ENCODE data around the gene LBHD2.
A peak's percentile ranks its signal among the peaks of the same experiment; 100 is the strongest.
"Not testable (repeated sequence)": the region's sequence is repeated elsewhere in the genome, so short reads cannot be mapped to it uniquely, and the experiment has no call there.

Gene LBHD2

DNA sequence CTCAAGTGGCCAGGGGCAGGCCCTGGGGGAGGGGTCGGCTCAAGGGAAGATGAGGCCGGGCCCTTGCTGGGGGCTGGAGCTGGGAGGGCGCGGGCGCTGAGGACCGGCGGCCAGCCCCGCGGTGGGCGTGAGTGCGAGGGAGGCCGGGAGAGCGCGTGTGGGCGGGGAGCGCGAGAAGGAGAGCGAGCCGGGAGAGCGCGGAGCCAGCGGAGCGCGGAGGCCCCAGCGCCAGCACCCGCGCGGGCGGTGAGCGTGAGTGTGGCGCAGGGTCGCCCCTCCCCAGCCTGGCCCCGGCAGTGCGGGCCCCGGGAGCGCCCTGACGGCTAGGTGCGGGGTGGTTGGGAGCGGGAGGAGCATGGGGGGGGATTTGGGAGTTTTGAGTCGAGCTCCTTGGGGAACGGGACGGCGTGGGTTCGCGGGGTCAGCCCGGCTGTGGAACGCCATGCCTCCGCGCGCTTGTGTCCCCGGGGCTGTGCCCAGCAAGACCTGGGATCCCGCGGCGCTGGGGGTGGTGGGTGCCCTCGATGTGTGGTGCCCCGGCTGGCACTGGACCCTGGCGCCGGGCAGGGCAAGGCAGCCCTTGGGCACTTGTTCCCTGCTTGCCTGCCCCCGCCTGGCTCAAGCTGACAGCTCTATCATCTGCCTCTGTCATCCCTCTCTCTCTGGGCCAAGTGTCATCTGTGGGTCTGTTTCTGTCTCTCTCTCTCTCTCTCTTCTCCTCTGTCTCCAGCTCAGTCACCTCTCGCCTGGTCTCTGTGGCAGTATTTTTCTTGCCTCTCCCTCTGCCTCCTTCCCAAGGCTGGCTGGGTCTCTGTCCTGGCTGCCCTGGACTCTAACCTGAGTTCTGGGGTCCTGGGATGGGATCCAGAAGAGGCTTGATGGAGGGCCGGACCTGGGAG is at the start of gene LBHD2:
LBHD2 (plus strand) TSS at position 190 of the 899 bp plus-strand sequence. CDS start 1,803 bp downstream, outside the sequence.
- DNase-seq = no peak

DNA sequence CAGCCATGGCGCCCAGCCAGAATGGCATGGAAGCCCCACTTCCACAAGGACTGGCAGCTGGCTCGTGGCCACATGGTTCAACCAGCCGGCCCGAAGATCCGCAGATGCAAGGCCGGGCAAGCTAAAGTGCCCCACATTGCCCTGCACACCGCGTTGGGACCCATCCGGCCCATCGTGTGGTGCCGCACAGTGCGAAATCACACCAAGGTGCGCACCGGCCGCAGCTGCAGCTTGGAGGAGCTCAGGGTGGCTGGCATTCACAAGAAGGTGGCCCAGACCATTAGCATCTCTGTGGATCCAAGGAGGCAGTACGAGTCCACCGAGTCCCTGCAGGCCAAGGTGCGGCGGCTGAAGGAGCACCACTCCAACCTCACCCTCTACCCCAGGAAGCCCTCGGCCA is 42.5 kb upstream of the LBHD2 start:
- no peak for DNase-seq

DNA sequence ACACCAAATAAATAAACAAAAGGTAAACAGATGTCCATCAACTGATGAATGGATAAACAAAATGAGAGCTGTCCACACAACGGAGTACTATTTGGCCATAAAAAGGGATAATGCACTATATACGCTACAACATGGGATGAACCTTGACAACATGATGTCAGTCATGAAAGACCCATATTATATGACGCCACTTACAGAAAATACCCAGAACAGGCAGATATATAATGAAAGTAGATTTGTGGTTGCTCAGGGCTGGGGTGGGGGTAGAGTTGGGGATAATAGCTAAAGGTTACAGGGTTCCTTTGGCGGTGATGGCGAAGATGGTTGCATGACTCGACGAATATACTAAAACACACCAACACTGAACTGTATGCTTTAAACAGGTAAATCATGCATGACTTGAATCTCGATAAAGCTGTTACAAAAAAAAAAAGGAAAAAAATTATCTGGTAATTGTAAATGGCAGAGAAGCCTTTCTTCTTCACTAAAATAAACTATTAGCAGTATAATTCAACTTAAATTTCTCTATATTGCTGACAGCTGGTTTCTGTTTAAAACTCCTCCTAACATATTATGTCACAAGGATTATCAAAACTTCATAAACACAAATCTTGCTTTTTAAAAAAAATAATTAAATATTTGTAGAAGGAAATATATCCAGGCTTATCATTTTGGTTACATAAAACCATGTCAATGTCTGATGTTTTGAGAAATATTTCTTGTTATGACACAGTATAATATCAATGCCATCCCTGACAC is 40.6 kb upstream of the LBHD2 start:
- DNase-seq = no peak

- DNase-seq = no peak
Observed at GRCh38 chr14:103045371-103045869, 38.6 kb upstream of the LBHD2 start.

GRCh38 chr14:103047453-103047852 is 36.6 kb upstream of the LBHD2 start:
- not testable (repeated sequence) for DNase-seq

- no peak for DNase-seq
Observed at GRCh38 chr14:103050935-103051334, 33.1 kb upstream of the LBHD2 start.

DNA sequence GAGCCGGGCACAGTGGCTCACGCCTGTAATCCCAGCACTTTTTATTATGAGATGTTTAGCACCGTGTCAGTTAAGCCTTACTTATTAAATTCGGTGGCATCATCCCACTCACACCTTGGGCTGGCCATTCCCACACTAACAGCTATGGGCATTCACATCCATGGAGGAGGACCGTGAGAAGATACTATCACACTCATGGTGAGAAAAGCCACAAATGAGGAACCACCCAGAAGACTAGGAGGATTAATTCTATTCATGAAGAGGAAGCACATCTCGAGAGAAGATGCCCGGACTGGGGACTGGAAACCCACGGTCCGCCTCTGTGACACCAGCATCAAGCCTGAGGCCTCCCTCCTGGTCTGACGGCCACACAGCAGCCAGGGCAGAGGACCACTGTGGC is 31.6 kb upstream of the LBHD2 start:
- no peak for DNase-seq

- no peak for DNase-seq
Observed at GRCh38 chr14:103055695-103056094, 28.3 kb upstream of the LBHD2 start.

DNA sequence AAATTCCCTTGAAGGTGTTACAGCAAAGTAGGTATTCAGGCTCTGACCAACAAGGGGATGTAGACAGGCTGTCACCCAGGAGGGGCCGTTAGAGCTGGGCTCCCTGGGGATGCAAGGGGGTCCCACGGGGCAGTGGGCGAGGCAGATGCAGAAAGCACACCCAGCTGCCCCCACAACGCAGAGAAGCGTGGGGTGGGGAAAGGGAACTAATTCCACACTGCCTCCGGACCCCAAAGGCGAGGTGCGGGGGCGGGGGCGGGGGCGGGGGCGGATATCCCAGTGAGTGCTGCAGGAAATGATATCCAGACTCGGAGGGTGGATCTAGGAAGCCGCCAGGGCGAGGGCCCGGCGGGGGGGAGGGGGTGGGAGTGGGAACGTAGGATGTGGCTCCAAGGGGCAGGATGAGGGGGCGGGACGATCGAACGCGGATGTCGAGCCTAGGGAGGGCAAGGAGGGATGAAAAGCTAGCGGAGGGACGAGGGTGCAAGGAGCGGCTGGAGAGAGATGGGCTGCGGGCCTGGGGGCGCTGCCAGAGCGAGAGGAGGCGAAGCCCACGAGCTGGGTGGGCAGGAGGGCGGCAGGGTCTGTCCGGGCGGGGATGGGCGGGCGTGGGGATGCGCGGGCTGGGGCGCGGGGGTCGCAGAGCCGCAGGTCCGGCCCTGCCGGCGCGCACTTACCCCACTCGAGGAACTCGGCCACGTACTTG is 27.5 kb upstream of the LBHD2 start:
- DNase-seq = peak; percentile 22

- DNase-seq = no peak
Observed at GRCh38 chr14:103057028-103057371, 27.0 kb upstream of the LBHD2 start.

GRCh38 chr14:103057372-103058163 is 26.4 kb upstream of the LBHD2 start, which contains the start of gene CDC42BPB:
CDC42BPB (minus strand) TSS chr14:103057549; CDS start chr14:103057173, 376 bp downstream.
- peak; percentile 86 for DNase-seq

GRCh38 chr14:103058164-103059055 is 25.6 kb upstream of the LBHD2 start:
- DNase-seq = peak; percentile 21

DNA sequence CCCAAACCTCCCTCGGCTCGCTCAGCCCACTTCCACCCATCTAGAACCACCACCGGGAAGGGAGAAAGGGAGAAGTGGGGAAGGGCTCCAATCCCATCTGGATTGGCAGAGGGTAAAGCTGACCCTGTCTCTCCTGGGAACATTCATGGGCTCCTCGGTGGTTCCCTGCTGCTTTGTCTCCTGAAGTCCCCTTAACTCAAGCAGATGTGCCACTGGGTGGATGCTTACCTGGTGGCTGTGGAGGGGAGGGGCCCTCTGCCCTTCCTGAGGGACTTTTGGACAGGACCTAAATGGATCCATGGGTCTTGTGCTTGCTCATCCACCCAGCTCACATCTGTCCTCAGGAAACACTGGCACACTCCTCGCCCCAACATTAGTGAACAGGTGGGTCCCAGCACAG is 24.5 kb upstream of the LBHD2 start:
- no peak for DNase-seq

- no peak for DNase-seq
Observed at GRCh38 chr14:103061482-103061976, 22.5 kb upstream of the LBHD2 start.

DNA sequence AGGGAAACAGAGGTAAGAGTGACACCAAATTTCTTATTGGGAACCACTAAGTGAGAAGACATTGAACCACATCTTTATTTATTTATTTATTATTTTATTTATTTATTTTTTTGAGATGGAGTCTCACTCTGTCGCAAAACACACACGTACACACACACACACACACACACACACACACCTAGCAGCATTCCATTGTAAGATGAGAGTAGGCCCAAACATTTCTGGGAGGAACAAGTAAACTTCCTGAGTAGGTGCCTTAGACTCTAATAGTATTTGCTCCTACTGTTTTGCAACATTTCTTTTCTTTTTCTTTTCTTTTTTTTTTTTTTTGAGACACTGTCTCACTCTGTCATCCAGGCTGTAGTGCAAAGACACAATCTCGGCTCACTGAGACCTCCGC is 19.6 kb upstream of the LBHD2 start:
- DNase-seq = no peak

DNA sequence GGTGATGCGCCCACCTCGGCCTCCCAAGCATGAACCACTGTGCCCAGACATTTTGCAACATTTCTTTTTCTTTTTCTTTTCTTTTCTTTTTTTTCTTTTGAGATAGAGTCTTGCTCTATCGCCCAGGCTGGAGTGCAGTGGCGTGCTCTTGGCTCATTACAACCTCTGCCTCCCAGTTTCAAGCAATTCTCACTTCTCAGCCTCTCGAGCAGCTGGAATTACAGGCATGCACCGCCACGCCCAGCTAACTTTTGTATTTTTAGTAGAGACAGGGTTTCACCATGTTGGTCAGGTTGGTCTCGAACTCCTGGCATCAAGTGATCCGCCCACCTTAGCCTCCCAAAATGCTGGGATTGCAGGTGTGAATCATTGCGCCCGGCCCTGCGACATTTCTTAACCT is 19.0 kb upstream of the LBHD2 start:
- no peak for DNase-seq

- no peak for DNase-seq
Observed at GRCh38 chr14:103065861-103066260, 18.1 kb upstream of the LBHD2 start.

DNA sequence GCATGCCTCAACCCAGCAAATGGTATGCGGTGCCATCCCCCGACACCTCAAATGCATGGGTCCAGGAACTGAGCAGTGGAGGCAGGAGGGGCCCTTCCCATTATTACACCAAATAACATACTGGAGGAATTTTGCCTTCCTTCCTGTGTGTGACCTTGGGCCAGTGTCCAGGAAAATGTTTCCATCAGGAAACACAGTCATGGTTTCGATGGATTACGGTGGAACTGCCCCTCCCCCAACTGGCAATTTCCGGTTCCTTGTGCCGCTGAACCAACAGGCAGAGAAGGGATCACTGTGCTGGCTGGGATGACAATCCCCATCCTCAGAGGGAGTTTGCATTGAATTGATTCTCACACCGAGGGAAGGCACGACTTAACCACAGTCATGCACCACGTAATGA is 17.6 kb upstream of the LBHD2 start:
- DNase-seq = no peak

- DNase-seq = no peak
Observed at GRCh38 chr14:103067231-103067954, 16.6 kb upstream of the LBHD2 start.

GRCh38 chr14:103068351-103069073 is 15.5 kb upstream of the LBHD2 start:
- no peak for DNase-seq

Data from NCI-H2227 treated with DMSO at 0.1 percent for 48 hours (cell line).